Loucy (cell line): ENCODE measurements around the gene ACER2.

Experiments
- H2AFZ ChIP-seq: fragments of 200-600 bp; sonication (generic); 2 replicates; pipeline ENCODE4 v1.6.0; 2016; ENCODE audit warnings: antibody characterized with exemption, mild to moderate bottlenecking, low read length, moderate library complexity
- H3F3A ChIP-seq: fragments of 200-600 bp; 2 replicates; pipeline ENCODE4 v1.6.0; 2016; ENCODE audit warnings: antibody characterized with exemption, low read depth, mild to moderate bottlenecking
- H3K27me3 ChIP-seq: fragments of 200-600 bp; sonication (generic); 2 replicates; pipeline ENCODE4 v1.6.1; 2014; ENCODE audit warnings: low read length, mild to moderate bottlenecking; ENCODE audit not compliant: insufficient read depth, poor library complexity, severe bottlenecking
- H3K36me3 ChIP-seq: fragments of 200-600 bp; sonication (generic); 2 replicates; pipeline ENCODE4 v1.6.1; 2016; ENCODE audit warnings: low read length; ENCODE audit not compliant: insufficient read depth
- H3K4me1 ChIP-seq: fragments of 200-600 bp; sonication (generic); 2 replicates; pipeline ENCODE4 v1.5.1; 2014; ENCODE audit warnings: low read length, mild to moderate bottlenecking; ENCODE audit not compliant: insufficient read depth, poor library complexity, severe bottlenecking
- H3K4me2 ChIP-seq: fragments of 200-600 bp; sonication (generic); 2 replicates; pipeline ENCODE4 v1.6.0; 2014; ENCODE audit warnings: antibody characterized with exemption, low read length, low read depth, mild to moderate bottlenecking; ENCODE audit not compliant: poor library complexity, severe bottlenecking
- H3K4me3 ChIP-seq: fragments of 200-600 bp; sonication (generic); 2 replicates; pipeline ENCODE4 v1.5.1; 2014; ENCODE audit warnings: low read length, mild to moderate bottlenecking, mixed read lengths; ENCODE audit not compliant: poor library complexity, severe bottlenecking
- H3K79me2 ChIP-seq: fragments of 200-600 bp; sonication (generic); 2 replicates; pipeline ENCODE4 v1.6.1; 2014; ENCODE audit warnings: low read length; ENCODE audit not compliant: insufficient read depth
- H3K9ac ChIP-seq: fragments of 200-600 bp; sonication (generic); 2 replicates; pipeline ENCODE4 v1.6.0; 2014; ENCODE audit warnings: mild to moderate bottlenecking, low read depth, low read length, moderate library complexity; ENCODE audit not compliant: poor library complexity, severe bottlenecking
- H3K9me2 ChIP-seq: fragments of 200-600 bp; sonication (generic); replicated peaks from 2 replicates; pipeline ENCODE4 v1.6.1; 2016; ENCODE audit warnings: low read depth, low read length, mixed read lengths
- H3K9me3 ChIP-seq: fragments of 200-600 bp; sonication (generic); 2 replicates; pipeline ENCODE4 v1.6.1; 2014; ENCODE audit warnings: mild to moderate bottlenecking, antibody characterized with exemption, low read length, low read depth; ENCODE audit not compliant: insufficient read depth
- H4K20me1 ChIP-seq: fragments of 200-600 bp; sonication (generic); 2 replicates; pipeline ENCODE4 v1.6.0; 2014; ENCODE audit warnings: antibody characterized with exemption, low read length, mild to moderate bottlenecking; ENCODE audit not compliant: insufficient read depth, poor library complexity, severe bottlenecking
- CTCF ChIP-seq: fragments of 200-600 bp; sonication (generic); conservative IDR thresholded peaks from 2 replicates; pipeline ENCODE4 v1.5.1; 2014; ENCODE audit warnings: mild to moderate bottlenecking, antibody characterized with exemption, low read length
- EZH2phosphoT487 ChIP-seq: fragments of 200-600 bp; IDR thresholded peaks from 2 replicates; pipeline ENCODE4 v1.6.1; 2018; ENCODE audit warnings: antibody characterized with exemption, mild to moderate bottlenecking, moderate library complexity, borderline replicate concordance

ACER2 gene

GRCh38 chr9:19379283-19379682 is 29.5 kb upstream of the ACER2 start:
- Histone ChIP-seq H3K9me3 (no peaks in the 10 kb centered on the region), H2AFZ (no peak overlapping the region), H3K36me3 (peaks cover 52% of the 10 kb centered on the region), H3K9ac (peak overlapping the region; percentile 97), H3K4me2 (peak overlapping the region; percentile 97), H3K4me1 (peaks cover 44% of the 10 kb centered on the region), H3F3A (peaks cover 2% of the 10 kb centered on the region), H3K27me3 (peaks cover 8% of the 10 kb centered on the region), H3K4me3 (peak overlapping the region; percentile 99), H3K9me2 (no peaks in the 10 kb centered on the region), H4K20me1 (peaks cover 50% of the 10 kb centered on the region), H3K79me2 (peaks cover 47% of the 10 kb centered on the region)
- TF ChIP-seq EZH2phosphoT487 = no peak
- no peak for TF ChIP-seq CTCF

GRCh38 chr9:19379697-19380046 is 29.1 kb upstream of the ACER2 start:
- Histone ChIP-seq H3K36me3 (peaks cover 48% of the 10 kb centered on the region), H3K9me3 (no peaks in the 10 kb centered on the region), H3K9ac (peak overlapping the region; percentile 97), H3K4me2 (peak overlapping the region; percentile 97), H2AFZ (peak overlapping the region; percentile 63), H3K4me1 (peaks cover 44% of the 10 kb centered on the region), H4K20me1 (peaks cover 50% of the 10 kb centered on the region), H3K27me3 (peaks cover 8% of the 10 kb centered on the region), H3K9me2 (no peaks in the 10 kb centered on the region), H3K4me3 (peak overlapping the region; percentile 99), H3K79me2 (peaks cover 47% of the 10 kb centered on the region), H3F3A (no peaks in the 10 kb centered on the region)
- TF ChIP-seq EZH2phosphoT487 (no peak), CTCF (no peak)

GRCh38 chr9:19380826-19381075 is 28.1 kb upstream of the ACER2 start:
- Histone ChIP-seq H2AFZ (no peak overlapping the region), H3K4me3 (peak overlapping the region; percentile 99), H3K4me2 (peak overlapping the region; percentile 82), H3K36me3 (peaks cover 37% of the 10 kb centered on the region), H3K4me1 (peaks cover 44% of the 10 kb centered on the region), H3K9me2 (no peaks in the 10 kb centered on the region), H3K9me3 (no peaks in the 10 kb centered on the region), H3F3A (no peaks in the 10 kb centered on the region), H3K79me2 (peaks cover 42% of the 10 kb centered on the region), H4K20me1 (peaks cover 42% of the 10 kb centered on the region), H3K27me3 (peaks cover 8% of the 10 kb centered on the region), H3K9ac (peak overlapping the region; percentile 97)
- no peak for TF ChIP-seq CTCF
- no peak for TF ChIP-seq EZH2phosphoT487
